H1 (cell line): ENCODE data around the gene USH2A. TPM values are rescaled to one million over a fixed set of nuclear protein-coding genes. Genes with fewer than 3 reads are reported as not detected.

Source experiments
- CTCF ChIA-PET: fragments of 300-600 bp; sonication (Branson Sonifier 250); formaldehyde crosslinking; loops from one replicate; lab custom pipeline; 2021; ENCODE audit not compliant: partially characterized antibody; lab: Charles Lee
- POLR2A ChIA-PET: fragments of 300-600 bp; sonication (Branson Sonifier 250); formaldehyde crosslinking; loops from one replicate; lab custom pipeline; 2021; ENCODE audit warnings: inconsistent platforms; ENCODE audit not compliant: partially characterized antibody; lab: Charles Lee
- DNase-seq, 2 experiments: peaks; one replicate each; pipeline versions ENCODE4 v3.0.0 to v3.0.0-alpha.2; 2010 to 2022; ENCODE audit warnings: low spot score in 2 of 2, low read depth in 1 of 2, mixed read lengths in 1 of 2
- FAIRE-seq: peaks from 2 replicates; lab custom pipeline; 2011; peaks lifted over from hg19 to GRCh38; lab: Jason Lieb, UNC
- H2AFZ ChIP-seq: 2 replicates; pipeline ENCODE4 v1.8.1; 2012; ENCODE audit warnings: low read length, inconsistent platforms
- H2AK5ac ChIP-seq: 2 replicates; pipeline ENCODE4 v1.6.1; 2013; ENCODE audit warnings: low read depth, low read length
- H2BK120ac ChIP-seq: replicated peaks from 2 replicates; pipeline ENCODE3; 2013; ENCODE audit warnings: low read depth, low read length, inconsistent platforms
- H2BK12ac ChIP-seq: 2 replicates; pipeline ENCODE4 v1.6.1; 2013; ENCODE audit warnings: low read depth, low read length
- H2BK15ac ChIP-seq: 2 replicates; pipeline ENCODE4 v1.6.1; 2013; ENCODE audit warnings: low read length
- H2BK20ac ChIP-seq: 2 replicates; pipeline ENCODE4 v1.6.1; 2013; ENCODE audit warnings: low read length
- H2BK5ac ChIP-seq: 2 replicates; pipeline ENCODE4 v1.6.1; 2013; ENCODE audit warnings: low read depth, low read length
- H3K14ac ChIP-seq: 2 replicates; pipeline ENCODE4 v1.6.1; 2013; ENCODE audit warnings: inconsistent platforms; ENCODE audit not compliant: insufficient read length
- H3K18ac ChIP-seq: 2 replicates; pipeline ENCODE4 v1.6.1; 2013; ENCODE audit warnings: low read length; ENCODE audit errors: extremely low read depth
- H3K23ac ChIP-seq: 2 replicates; pipeline ENCODE4 v1.6.1; 2013; ENCODE audit warnings: inconsistent platforms; ENCODE audit not compliant: insufficient read length
- H3K23me2 ChIP-seq: 2 replicates; pipeline ENCODE4 v1.6.1; 2013; ENCODE audit warnings: low read depth, low read length
- H3K27ac ChIP-seq: 2 replicates; pipeline ENCODE4 v1.6.1; 2011; ENCODE audit warnings: low read depth, low read length, inconsistent platforms
- H3K27me3 ChIP-seq, 4 experiments: replicated peaks in 1 of 4; 1 replicate in 1 of 4; 2 replicates in 3 of 4; pipeline versions ENCODE4 v1.6.1 to v1.8.1; 2011 to 2013; ENCODE audit warnings: low read length in 3 of 4, mild to moderate bottlenecking in 3 of 4, inconsistent platforms in 2 of 4, mixed read lengths in 2 of 4, moderate library complexity in 1 of 4; ENCODE audit not compliant: control insufficient read depth in 3 of 4, insufficient read depth in 3 of 4; ENCODE audit errors: extremely low read depth in 1 of 4
- H3K36me3 ChIP-seq, 4 experiments: 2 replicates each; pipeline versions ENCODE4 v1.6.1 to v1.8.1; 2011 to 2013; ENCODE audit warnings: mild to moderate bottlenecking in 4 of 4, low read length in 3 of 4, moderate library complexity in 2 of 4, control low read depth in 1 of 4, inconsistent platforms in 1 of 4; ENCODE audit not compliant: insufficient read depth in 4 of 4, control insufficient read depth in 2 of 4
- H3K4ac ChIP-seq: replicated peaks from 2 replicates; pipeline ENCODE3; 2013; ENCODE audit warnings: low read length, low read depth, mixed read lengths, inconsistent platforms; ENCODE audit not compliant: insufficient read length
- H3K4me1 ChIP-seq, 4 experiments: replicated peaks in 1 of 4; 1 replicate in 1 of 4; 2 replicates in 3 of 4; pipeline versions ENCODE4 v1.6.1 to v1.8.1; 2011 to 2013; ENCODE audit warnings: low read length in 3 of 4, inconsistent platforms in 2 of 4, mixed read lengths in 1 of 4; ENCODE audit not compliant: insufficient read depth in 4 of 4, control insufficient read depth in 3 of 4
- H3K4me2 ChIP-seq, 2 experiments: 2 replicates each; pipeline versions ENCODE4 v1.6.1 to v1.8.1; 2011 to 2013; ENCODE audit warnings: low read depth in 2 of 2, low read length in 2 of 2, control low read depth in 1 of 2, inconsistent platforms in 1 of 2, mild to moderate bottlenecking in 1 of 2; ENCODE audit not compliant: insufficient read depth in 1 of 2
- H3K4me3 ChIP-seq, 4 experiments: fragments of 200-600, 300-600 bp in 1 of 4; sonication (generic), shearing (Covaris generic), sonication (Bioruptor Twin) in 1 of 4; 2 replicates each; pipeline versions ENCODE4 v1.5.1 to v1.8.1; 2011 to 2016; ENCODE audit warnings: low read length in 4 of 4, low read depth in 3 of 4, control low read depth in 2 of 4, inconsistent platforms in 2 of 4, mild to moderate bottlenecking in 2 of 4, mixed read lengths in 1 of 4, moderate library complexity in 1 of 4; ENCODE audit not compliant: insufficient read depth in 2 of 4; ENCODE audit errors: extremely low read depth in 1 of 4
- H3K56ac ChIP-seq: replicated peaks from 2 replicates; pipeline ENCODE3; 2013; ENCODE audit warnings: low read depth, mild to moderate bottlenecking, mixed read lengths, low read length, inconsistent platforms; ENCODE audit not compliant: insufficient read length
- H3K79me1 ChIP-seq: 2 replicates; pipeline ENCODE4 v1.6.1; 2013; ENCODE audit warnings: low read depth, low read length, control low read depth
- H3K79me2 ChIP-seq, 2 experiments: 2 replicates each; pipeline versions ENCODE4 v1.6.1 to v1.8.1; 2012 to 2013; ENCODE audit warnings: low read length in 2 of 2, mild to moderate bottlenecking in 2 of 2, inconsistent platforms in 1 of 2; ENCODE audit not compliant: insufficient read depth in 2 of 2, control insufficient read depth in 1 of 2
- H3K9ac ChIP-seq, 4 experiments: replicated peaks in 1 of 4; 1 replicate in 1 of 4; 2 replicates in 3 of 4; pipeline versions ENCODE4 v1.6.1 to v1.8.1; 2011 to 2013; ENCODE audit warnings: low read depth in 3 of 4, low read length in 3 of 4, control low read depth in 2 of 4, mild to moderate bottlenecking in 2 of 4, moderate library complexity in 2 of 4, inconsistent platforms in 1 of 4; ENCODE audit errors: extremely low read depth in 1 of 4
- H3K9me3 ChIP-seq, 2 experiments: 2 replicates each; pipeline versions ENCODE4 v1.6.1 to v1.8.1; 2012 to 2013; ENCODE audit warnings: mild to moderate bottlenecking in 2 of 2, moderate library complexity in 2 of 2, control low read depth in 1 of 2, inconsistent platforms in 1 of 2, low read depth in 1 of 2, low read length in 1 of 2, mixed read lengths in 1 of 2; ENCODE audit not compliant: insufficient read depth in 2 of 2
- H4K20me1 ChIP-seq, 2 experiments: replicated peaks in 1 of 2; 2 replicates each; pipeline versions ENCODE3 to v1.8.1; 2011 to 2013; ENCODE audit warnings: inconsistent platforms in 2 of 2, low read length in 2 of 2, mild to moderate bottlenecking in 1 of 2; ENCODE audit not compliant: insufficient read depth in 2 of 2, control insufficient read depth in 1 of 2
- H4K5ac ChIP-seq: 2 replicates; pipeline ENCODE4 v1.6.1; 2013; ENCODE audit warnings: low read length, low read depth, mixed read lengths, inconsistent platforms; ENCODE audit not compliant: insufficient read length
- H4K8ac ChIP-seq: 2 replicates; pipeline ENCODE4 v1.8.0; 2013; ENCODE audit warnings: mild to moderate bottlenecking, moderate library complexity, low read length, inconsistent platforms; ENCODE audit not compliant: insufficient read depth; ENCODE audit errors: extremely low read depth
- H4K91ac ChIP-seq: replicated peaks from 2 replicates; pipeline ENCODE3; 2013; ENCODE audit warnings: low read length, mixed read lengths, inconsistent platforms; ENCODE audit not compliant: insufficient read length
- CBX8 ChIP-seq: fragments of 300-800, 300-1000 bp; sonication (generic); IDR thresholded peaks from 2 replicates; pipeline ENCODE4 v1.7.1; 2016; ENCODE audit warnings: low read depth, low read length, borderline replicate concordance
- KDM1A ChIP-seq: fragments of 200-600, 300-600 bp; sonication (generic); IDR thresholded peaks from 2 replicates; pipeline ENCODE4 v1.7.1; 2016; ENCODE audit warnings: mild to moderate bottlenecking, low read length, borderline replicate concordance
- SAP30 ChIP-seq: fragments of 300-600 bp; sonication (generic); IDR thresholded peaks from 2 replicates; pipeline ENCODE4 v1.7.1; 2012; ENCODE audit warnings: low read length, moderate library complexity, mild to moderate bottlenecking, inconsistent platforms; ENCODE audit not compliant: insufficient read depth, insufficient replicate concordance
- WGBS, 2 experiments: shearing (Covaris generic) in 1 of 2; methylation state at CpG; one replicate each; pipeline versions ENCODE4 v1.1.6 to v1.1.7; 2013 to 2015; ENCODE audit warnings: low lambda C conversion rate in 2 of 2, mixed read lengths in 2 of 2, inconsistent platforms in 1 of 2, low coverage in 1 of 2, missing lambda C conversion rate in 1 of 2; ENCODE audit not compliant: insufficient replicate concordance in 2 of 2, insufficient coverage in 1 of 2, insufficient read length in 1 of 2; ENCODE audit errors: extremely low coverage in 1 of 2, missing lambda C conversion rate in 1 of 2; 5-methylcytosine and 5-hydroxymethylcytosine counted together
- polyA plus RNA-seq, 7 experiments: library from polyadenylated mRNA; depleted of rRNA in 3 of 7; stranded (reverse) in 5 of 7; unstranded in 2 of 7; fragments of >200 nt in 5 of 7; fragments of 200-250 nt in 2 of 7; gene quantifications; 1 replicate in 5 of 7; 2 replicates in 1 of 7; 4 replicates in 1 of 7; pipeline versions ENCODE4 v1.2.1 to v1.2.3, GENCODE V29; 2011 to 2013; ENCODE audit warnings: missing spikeins in 2 of 7, mixed read lengths in 2 of 7
- total RNA-seq: library from RNA; stranded (reverse); fragmentation: NEBNext Ultra II Directional; extraction: Animal tissue kit (Norgen Biotek cat#: 25700); gene quantifications from 2 replicates; pipeline ENCODE4 v1.2.1, GENCODE V29; 2021

USH2A gene
- total and polyA plus RNA-seq, 2 of the 8 experiments (the other 6 are each of a cell fraction or from before 2014, with no cell fraction given) = 0.02 to 0.17 TPM

DNA sequence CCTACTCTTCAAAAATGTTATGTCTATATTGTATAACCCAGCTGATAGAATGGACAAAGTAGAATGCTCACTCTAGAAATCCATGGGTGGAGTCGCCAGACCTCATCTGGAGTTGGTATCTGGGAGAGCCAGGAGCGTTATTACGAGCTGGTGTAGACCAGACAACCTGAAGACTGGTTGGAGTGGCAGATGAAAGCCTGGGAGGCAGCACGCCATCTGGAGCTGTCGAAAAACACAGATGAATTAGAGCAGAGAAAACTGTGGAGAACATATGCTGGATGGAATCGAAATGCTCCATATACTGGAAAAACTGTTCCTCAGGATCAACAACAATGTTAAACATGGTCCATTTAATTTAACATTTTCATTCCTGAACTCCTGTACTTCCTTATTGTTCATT is 522.6 kb downstream of the USH2A start:
- TF ChIP-seq SAP30 (no peak), KDM1A (no peak), CBX8 (no peak)
- Histone ChIP-seq H3K9ac (no peak overlapping the region), H2BK15ac (no peak overlapping the region), H3K14ac (no peak overlapping the region), H4K91ac (no peak overlapping the region), H3K27ac (no peak overlapping the region), H3K79me1 (no peaks in the 10 kb centered on the region), H3K4me1 (no peaks in the 10 kb centered on the region), H3K27me3 (no peaks in the 10 kb centered on the region), H3K4me2 (no peak overlapping the region), H2AK5ac (no peak overlapping the region), H4K5ac (no peak overlapping the region), H3K4me3 (no peak overlapping the region), H2BK5ac (no peak overlapping the region), H3K9me3 (no peaks in the 10 kb centered on the region), H2BK20ac (no peak overlapping the region), H3K36me3 (no peaks in the 10 kb centered on the region), H3K18ac (no peak overlapping the region), H3K4ac (no peak overlapping the region), H3K56ac (no peak overlapping the region), H3K23me2 (no peaks in the 10 kb centered on the region), H4K8ac (no peak overlapping the region), H2BK12ac (no peak overlapping the region), H4K20me1 (no peaks in the 10 kb centered on the region), H2AFZ (no peak overlapping the region), H2BK120ac (no peak overlapping the region), H3K79me2 (no peaks in the 10 kb centered on the region), H3K23ac (no peak overlapping the region)
- CTCF ChIA-PET = no interaction called here
- DNase-seq (no peak), FAIRE-seq (no peak)
- POLR2A ChIA-PET = no interaction called here
- 87% methylated on average over 6 of the region's 6 CpGs; no CpG with 5 or more reads in 1 of the 2 experiments for whole genome bisulfite sequencing, 2 experiments
